Gastroesophageal sphincter (tissue), 3 donors: Measurements from ENCODE around the gene HOXA5.

Experiments used
- CTCF ChIP-seq, 4 experiments: fragments of 200-600 bp in 2 of 4; fragments of 450-650 bp in 2 of 4; sonication (generic) in 1 of 4; IDR thresholded peaks; one replicate each; pipeline ENCODE4 v1.5.1; 2017 to 2019; ENCODE audit warnings: antibody characterized with exemption in 4 of 4, mild to moderate bottlenecking in 2 of 4, moderate library complexity in 2 of 4
- EP300 ChIP-seq: sonication (generic); formaldehyde crosslinking; IDR thresholded peaks from one replicate; pipeline ENCODE4 v1.6.1; 2017; ENCODE audit warnings: antibody characterized with exemption, mild to moderate bottlenecking
- POLR2A ChIP-seq, 2 donors: fragments of 450-650 bp; IDR thresholded peaks; one replicate each; pipeline ENCODE4 v1.6.1; 2017; ENCODE audit warnings: antibody characterized with exemption in 2 of 2, mild to moderate bottlenecking in 2 of 2, moderate library complexity in 1 of 2

DNA sequence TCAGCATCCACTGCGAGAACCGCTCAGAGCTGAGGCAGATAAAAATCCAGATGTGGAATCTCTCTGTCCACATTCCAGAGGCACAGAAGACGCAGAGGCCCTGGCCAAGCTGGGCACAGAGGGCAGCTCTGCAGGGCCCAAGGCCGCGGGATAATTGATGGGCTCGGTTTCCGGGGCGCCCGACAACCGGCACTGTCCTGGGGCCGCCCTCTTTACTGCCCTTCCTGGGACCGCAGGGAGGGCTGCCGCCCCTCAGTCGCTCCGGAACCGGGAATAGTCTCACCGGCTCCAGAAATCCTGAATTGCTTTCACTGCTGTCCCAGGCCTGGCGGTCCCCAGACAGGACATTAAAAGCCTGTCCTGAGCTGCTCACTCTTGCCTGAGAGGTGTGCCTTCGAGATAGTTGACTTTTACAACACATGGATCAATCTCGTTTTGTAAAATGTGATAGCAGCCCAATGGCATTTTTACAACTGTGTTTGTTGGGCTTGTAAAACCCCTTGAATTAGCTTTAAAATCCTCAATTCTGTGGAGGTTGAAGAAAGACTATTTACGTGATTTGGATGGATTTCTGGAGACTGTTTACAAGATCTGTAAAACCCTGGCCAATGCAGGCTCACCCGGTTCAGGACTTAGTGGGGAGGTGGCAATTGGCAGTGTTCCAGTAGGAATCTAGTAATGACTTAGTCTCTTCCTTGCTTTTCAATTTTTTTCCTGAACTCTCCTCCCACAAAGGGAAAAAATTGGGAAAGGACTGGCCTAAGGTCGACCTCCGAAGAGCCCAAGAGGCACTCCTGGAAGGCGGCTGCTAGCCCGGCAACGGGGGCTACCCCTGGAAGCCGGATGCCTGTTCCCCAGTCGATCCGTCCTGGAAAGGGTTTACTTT is 5.5 kb upstream of the HOXA5 start:
- no peak for TF ChIP-seq CTCF (IDR thresholded peaks at IDR 0.05)
- no peak for TF ChIP-seq EP300
- no peak for TF ChIP-seq POLR2A (IDR thresholded peaks at IDR 0.05)
